Esophagus (tissue), 2 donors: ENCODE data around the gene PPP1R18. TPM values are rescaled to one million over a fixed set of nuclear protein-coding genes. Genes with fewer than 3 reads are reported as not detected.

Experiments
- H3K27ac ChIP-seq, 2 donors: one replicate each; pipeline ENCODE4 v1.5.1; 2013; ENCODE audit warnings: low read depth in 2 of 2, mild to moderate bottlenecking in 2 of 2, inconsistent platforms in 1 of 2, low read length in 1 of 2, moderate library complexity in 1 of 2
- H3K27me3 ChIP-seq, 2 donors: one replicate each; pipeline ENCODE4 v1.6.1; 2013; ENCODE audit warnings: low read length in 2 of 2, control low read depth in 1 of 2, mild to moderate bottlenecking in 1 of 2; ENCODE audit not compliant: insufficient read depth in 2 of 2, control insufficient read depth in 1 of 2
- H3K36me3 ChIP-seq, 2 donors: one replicate each; pipeline ENCODE4 v1.6.1; 2013; ENCODE audit warnings: low read length in 1 of 2; ENCODE audit not compliant: control insufficient read depth in 2 of 2, insufficient read depth in 2 of 2
- H3K4me1 ChIP-seq, 2 donors: one replicate each; pipeline ENCODE4 v1.6.1; 2013; ENCODE audit warnings: low read length in 1 of 2; ENCODE audit not compliant: control insufficient read depth in 2 of 2, insufficient read depth in 2 of 2
- H3K4me3 ChIP-seq, 2 donors: one replicate each; pipeline ENCODE4 v1.5.1; 2013; ENCODE audit warnings: low read length in 2 of 2, mild to moderate bottlenecking in 2 of 2, low read depth in 1 of 2, moderate library complexity in 1 of 2
- H3K9me3 ChIP-seq, 2 donors: one replicate each; pipeline ENCODE4 v1.6.1; 2013; ENCODE audit warnings: mild to moderate bottlenecking in 2 of 2, low read depth in 1 of 2, low read length in 1 of 2, moderate library complexity in 1 of 2; ENCODE audit not compliant: control insufficient read depth in 2 of 2, insufficient read depth in 1 of 2
- WGBS, 2 donors: extraction: QIAGEN DNeasy Blood & Tissue Kit; methylation state at CpG; one replicate each; pipeline ENCODE4 v1.1.7; 2013; 5-methylcytosine and 5-hydroxymethylcytosine counted together
- polyA plus RNA-seq, 2 donors: library from polyadenylated mRNA; stranded (reverse); fragments of 200-250 nt; gene quantifications; one replicate each; pipeline ENCODE4 v1.2.3, GENCODE V29; 2013
- donor health status: healthy with polysubstance abuse.
- donor health status: Bipolar disorder and iron deficiency.

Gene PPP1R18
- polyA plus RNA-seq, 2 donors, result 22.1 to 22.4 TPM

DNA sequence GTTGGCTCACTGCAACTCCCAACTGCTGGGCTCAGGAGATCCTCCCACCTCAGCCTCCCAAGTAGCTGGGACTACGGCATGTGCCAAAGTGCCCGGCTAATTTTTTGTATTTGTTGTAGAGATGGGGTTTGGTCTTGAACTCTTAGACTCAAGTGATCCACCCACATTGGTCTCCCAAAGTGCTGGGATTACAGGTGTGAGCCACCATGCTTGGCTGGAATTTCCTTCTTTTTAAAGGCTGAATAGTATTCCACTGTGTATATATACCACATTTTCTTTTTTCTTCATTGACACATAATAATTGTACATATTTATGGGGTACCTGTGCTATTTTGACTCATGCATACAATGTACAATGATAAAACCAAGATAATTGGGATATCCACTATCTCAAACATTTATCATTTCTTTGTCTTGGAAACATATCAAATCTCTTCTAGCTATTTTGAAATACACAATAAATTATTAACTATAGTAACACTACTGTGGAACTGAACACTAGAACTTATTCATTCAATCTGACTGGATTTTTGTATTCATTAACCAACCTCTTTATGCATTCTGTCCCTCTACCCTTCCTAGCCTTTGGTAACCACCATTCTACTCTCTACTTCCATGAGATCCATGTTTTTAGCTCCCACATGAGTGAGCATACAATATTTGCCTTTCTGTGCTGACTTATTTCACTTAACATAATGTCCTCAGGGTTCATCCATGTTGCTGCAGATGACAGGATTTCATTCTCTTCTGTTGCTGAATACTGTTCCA, 22.8 kb upstream of the PPP1R18 start:
- no peak overlapping the region for H3K27ac ChIP-seq
- no peaks in the 10 kb centered on the region for H3K9me3 ChIP-seq
- H3K36me3 ChIP-seq, result peaks cover 2 to 7% of the 10 kb centered on the region in 2 donors
- no peaks in the 10 kb centered on the region for H3K4me1 ChIP-seq
- H3K4me3 ChIP-seq, result no peak overlapping the region
- 99 to 100% methylated on average over 2 of the region's 2 CpGs for WGBS, 2 donors
- H3K27me3 ChIP-seq, result no peaks in the 10 kb centered on the region

DNA sequence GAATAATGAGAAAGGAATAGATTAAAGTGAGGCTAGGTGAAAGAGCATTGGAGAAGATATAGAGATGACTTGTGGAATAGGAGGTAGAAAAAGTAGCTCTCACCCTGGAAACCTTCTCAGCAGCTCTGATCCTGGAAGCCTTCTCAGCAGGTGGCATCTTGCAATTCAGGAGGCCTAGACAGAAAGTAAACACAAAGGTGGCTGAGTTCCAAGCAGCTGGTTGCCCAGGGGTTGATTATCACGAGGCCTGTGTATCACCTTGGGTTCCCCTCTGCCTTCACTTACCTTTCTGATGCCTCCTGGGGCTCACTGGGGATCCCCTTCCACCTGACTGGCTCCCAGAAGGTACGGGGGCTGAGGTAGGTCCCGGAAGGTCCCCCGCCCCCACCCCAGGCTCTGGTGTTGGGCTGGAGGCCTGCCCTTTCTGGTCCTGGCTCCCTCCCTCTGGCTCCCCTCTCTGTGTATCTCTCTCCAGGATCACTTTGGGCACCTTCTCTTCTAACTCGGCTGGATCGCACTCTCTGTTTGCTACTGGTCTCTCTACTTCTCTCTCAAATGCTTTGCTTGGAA, 20.9 kb upstream of the PPP1R18 start:
- no peaks in the 10 kb centered on the region for H3K4me1 ChIP-seq
- H3K9me3 ChIP-seq, result no peaks in the 10 kb centered on the region
- 63 to 73% methylated on average over 6 of the region's 6 CpGs for WGBS, 2 donors
- peaks cover 3 to 8% of the 10 kb centered on the region in 2 donors for H3K36me3 ChIP-seq
- no peaks in the 10 kb centered on the region for H3K27me3 ChIP-seq
- H3K4me3 ChIP-seq, result no peak overlapping the region
- H3K27ac ChIP-seq, result no peak overlapping the region

DNA sequence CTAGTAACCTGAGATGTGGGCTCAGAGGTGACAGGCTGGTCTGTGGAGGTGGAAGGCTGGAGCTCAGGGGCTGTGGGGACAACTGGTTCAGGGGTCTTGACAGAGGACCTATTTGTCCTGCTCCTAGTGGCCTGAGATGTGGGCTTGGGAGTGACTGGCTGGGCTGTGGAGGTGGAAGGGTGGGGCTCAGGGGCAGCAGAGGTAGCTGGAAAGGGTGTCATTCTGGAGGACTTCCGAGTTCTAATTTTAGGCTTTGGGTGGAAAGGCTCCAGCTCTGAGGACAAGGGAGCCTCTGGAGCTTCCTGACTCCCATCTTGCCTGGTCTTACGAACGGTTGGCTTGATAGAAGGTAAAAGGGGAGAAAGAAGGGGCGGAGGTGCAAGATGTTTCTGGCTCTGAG, 19.2 kb upstream of the PPP1R18 start:
- Histone ChIP-seq H3K4me3 (no peak overlapping the region), H3K36me3 (peaks cover 0 to 8% of the 10 kb centered on the region in 2 donors), H3K9me3 (no peaks in the 10 kb centered on the region), H3K4me1 (no peaks in the 10 kb centered on the region), H3K27me3 (no peaks in the 10 kb centered on the region), H3K27ac (no peak overlapping the region)
- WGBS, 2 donors, result 93 to 96% methylated on average over 4 of the region's 4 CpGs

DNA sequence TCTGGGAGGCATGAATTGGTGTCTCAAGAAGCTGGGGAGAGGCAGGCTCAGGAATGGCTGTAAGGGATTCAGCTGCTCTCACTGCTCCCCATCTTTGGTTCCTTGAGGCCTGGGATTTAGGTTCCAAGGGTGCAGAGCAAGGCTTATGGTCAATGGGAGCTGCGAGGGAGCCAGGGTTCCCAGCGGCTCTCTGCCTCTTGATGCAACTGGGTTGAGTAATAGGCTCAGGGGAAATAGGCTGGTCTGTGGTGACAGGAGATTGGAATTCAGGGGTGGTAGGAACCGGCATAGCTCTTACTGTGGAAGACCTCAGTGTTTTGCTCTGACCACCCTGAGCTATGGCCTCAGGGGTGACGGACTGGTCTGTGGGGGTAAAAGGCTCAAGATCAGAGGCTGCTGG, 17.4 kb upstream of the PPP1R18 start:
- 96% methylated on average over 4 of the region's 4 CpGs for WGBS, 2 donors
- H3K36me3 ChIP-seq, result peaks cover 0 to 8% of the 10 kb centered on the region in 2 donors
- no peaks in the 10 kb centered on the region for H3K27me3 ChIP-seq

DNA sequence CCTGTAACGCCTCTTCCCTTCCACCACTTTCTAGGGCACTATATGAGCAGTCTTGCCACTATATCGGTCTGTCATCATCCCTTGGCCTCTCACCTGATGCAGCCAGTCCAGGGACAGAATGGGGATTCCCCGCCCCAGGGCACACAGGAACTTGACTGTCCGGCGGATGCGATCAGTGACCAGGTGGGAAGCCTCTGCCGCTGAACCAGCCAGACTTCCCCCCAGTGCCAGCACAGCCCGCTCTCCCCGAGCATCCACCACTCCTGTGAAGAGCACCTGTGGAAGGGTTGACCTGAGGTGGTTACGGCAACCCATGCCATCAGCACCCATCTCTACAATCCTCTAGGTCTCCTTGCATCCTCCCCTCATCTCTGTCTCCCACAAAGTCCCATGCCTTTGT, 16.6 kb upstream of the PPP1R18 start:
- no peak overlapping the region for H3K27ac ChIP-seq
- H3K27me3 ChIP-seq, result no peaks in the 10 kb centered on the region
- no peaks in the 10 kb centered on the region for H3K4me1 ChIP-seq
- peaks cover 0 to 8% of the 10 kb centered on the region in 2 donors for H3K36me3 ChIP-seq
- H3K9me3 ChIP-seq, result no peaks in the 10 kb centered on the region
- 95 to 97% methylated on average over 10 of the region's 10 CpGs for WGBS, 2 donors
- H3K4me3 ChIP-seq, result no peak overlapping the region

More for the DNA sequence above, 17.4 kb upstream of the PPP1R18 start:
- H3K4me3 ChIP-seq, result no peak overlapping the region
- no peaks in the 10 kb centered on the region for H3K4me1 ChIP-seq
- no peaks in the 10 kb centered on the region for H3K9me3 ChIP-seq
- H3K27ac ChIP-seq, result no peak overlapping the region

DNA sequence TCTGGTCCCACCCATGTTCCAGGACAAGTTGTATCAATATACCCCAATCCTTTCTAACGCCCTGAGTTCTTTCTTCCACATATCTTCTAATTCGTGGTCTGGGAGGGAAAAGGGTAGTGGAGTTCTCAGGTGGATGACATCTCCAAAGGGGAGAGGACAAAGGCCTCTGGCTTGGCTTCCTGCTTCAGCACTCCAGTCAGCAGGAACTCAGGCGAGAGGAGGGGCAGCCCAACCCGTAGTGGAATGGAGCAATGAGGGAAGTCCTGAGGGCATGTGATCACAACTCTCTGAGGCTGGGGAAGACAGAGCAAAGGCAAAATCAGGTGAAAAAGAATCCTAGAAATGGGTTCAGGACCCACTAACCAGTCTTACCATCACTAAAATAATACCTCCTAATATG, 13.9 kb upstream of the PPP1R18 start:
- Histone ChIP-seq H3K9me3 (no peaks in the 10 kb centered on the region), H3K36me3 (peaks cover 0 to 6% of the 10 kb centered on the region in 2 donors), H3K27me3 (no peaks in the 10 kb centered on the region), H3K27ac (no peak overlapping the region), H3K4me3 (no peak overlapping the region), H3K4me1 (no peaks in the 10 kb centered on the region)
- WGBS, 2 donors, result 64 to 65% methylated on average over 4 of the region's 4 CpGs

DNA sequence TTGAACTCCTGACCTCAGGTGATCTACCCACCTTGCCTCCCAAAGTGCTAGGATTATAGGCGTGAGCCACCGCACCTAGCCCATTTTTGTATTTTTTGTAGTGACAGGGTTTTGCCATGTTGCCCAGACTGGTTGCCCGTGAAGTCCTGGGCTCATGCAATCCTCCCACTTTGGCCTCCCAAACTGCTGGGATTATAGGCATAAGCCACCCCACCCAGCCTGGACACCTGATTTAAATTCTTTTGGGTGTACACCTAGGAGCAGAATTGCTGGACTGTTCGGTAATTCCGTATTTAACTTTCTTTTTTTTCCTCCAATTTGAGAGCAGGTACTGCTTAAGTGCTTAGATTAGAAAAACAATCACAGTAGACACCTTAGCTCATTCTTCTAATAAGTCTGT, 10.0 kb upstream of the PPP1R18 start:
- Histone ChIP-seq H3K4me1 (no peaks in the 10 kb centered on the region), H3K36me3 (no peaks in the 10 kb centered on the region), H3K27ac (no peak overlapping the region), H3K27me3 (no peaks in the 10 kb centered on the region), H3K9me3 (no peaks in the 10 kb centered on the region), H3K4me3 (no peak overlapping the region)
- 89 to 94% methylated on average over 5 of the region's 5 CpGs for WGBS, 2 donors

DNA sequence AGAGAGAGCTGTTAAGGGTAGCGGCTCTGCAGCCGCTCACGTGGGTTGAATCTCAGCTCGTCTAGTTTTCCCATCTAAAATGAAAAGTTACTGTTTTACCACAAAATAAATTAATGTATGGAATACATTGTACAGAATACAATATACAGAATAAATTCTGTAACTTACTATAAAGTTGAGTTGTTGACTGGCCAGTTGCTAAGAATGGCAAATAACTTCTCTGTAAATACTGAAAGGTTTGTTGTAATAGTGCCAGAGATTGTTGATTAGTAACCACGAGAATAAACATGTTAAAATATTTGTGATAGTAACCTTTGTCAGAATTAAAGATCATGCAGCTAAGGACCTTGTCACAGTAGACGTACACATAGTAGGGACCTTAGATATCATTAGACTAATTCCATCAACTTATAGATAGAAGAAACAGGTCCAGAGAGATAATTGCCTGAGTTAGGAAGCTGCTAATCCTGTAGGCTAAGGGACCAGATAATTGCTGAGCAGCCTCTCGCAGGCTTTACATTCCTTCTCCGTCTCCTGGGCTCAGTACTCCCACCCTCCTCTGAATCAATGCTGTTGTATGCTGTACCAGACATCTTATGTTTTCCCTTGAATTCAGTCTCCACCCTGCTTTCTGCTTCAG, 4.9 kb upstream of the PPP1R18 start:
- H3K36me3 ChIP-seq, result no peaks in the 10 kb centered on the region
- no peaks in the 10 kb centered on the region for H3K27me3 ChIP-seq
- peak overlapping the region in 1 of 2 donors; percentile 75 for H3K4me3 ChIP-seq
- peak overlapping the region; percentile 63 to 96 for H3K27ac ChIP-seq
- 16 to 18% methylated on average over 8 of the region's 8 CpGs for WGBS, 2 donors
- H3K9me3 ChIP-seq, result no peaks in the 10 kb centered on the region
- peaks cover 2 to 11% of the 10 kb centered on the region in 2 donors for H3K4me1 ChIP-seq

DNA sequence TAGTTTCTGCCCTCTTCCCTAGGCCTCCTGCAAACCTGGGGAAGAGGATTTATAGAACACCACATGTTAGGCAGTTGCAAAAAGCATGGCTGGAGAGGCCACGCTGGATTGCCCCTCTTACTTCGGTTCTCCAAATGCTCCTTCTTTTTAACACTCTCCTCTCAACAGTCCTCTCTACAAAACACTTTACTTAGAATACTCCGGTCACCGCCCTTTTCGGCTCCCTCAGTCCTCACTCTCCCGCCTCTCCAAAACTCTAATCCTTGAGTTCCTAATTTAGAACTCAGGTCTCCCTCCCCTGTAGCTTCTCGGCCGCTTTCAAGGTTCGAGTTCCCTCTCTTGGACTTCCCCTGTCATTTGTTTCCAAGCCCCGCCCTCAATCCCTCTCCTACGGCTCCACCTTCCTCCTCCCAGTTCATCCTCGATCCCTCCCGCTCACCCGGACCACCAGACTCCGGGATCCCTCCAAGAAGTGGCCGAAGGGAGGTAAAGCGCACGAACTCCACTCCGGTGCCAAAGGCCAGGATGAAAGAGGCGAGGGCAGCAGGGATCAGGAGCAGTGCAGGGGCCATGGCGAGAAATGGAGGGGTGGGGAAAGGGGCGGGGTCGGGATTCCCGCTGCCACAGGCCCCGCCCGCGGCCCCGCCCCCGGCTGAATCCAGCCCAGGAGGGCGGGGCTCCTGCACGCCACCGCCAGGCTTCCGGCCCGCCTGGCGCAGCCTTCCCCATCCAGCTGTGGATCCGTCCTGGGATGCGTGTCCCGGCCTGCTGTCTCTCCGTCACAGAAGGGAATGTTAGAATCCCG, 4.2 kb upstream of the PPP1R18 start, which contains the start of gene NRM:
Gene NRM (minus strand): TSS at position 582 of the 805 bp plus-strand sequence. CDS start 10 bp downstream, at position 572.
- peaks cover 2 to 11% of the 10 kb centered on the region in 2 donors for H3K4me1 ChIP-seq
- WGBS, 2 donors, result 1% methylated on average over 36 to 40 of the region's 40 CpGs
- peak within 1 kb of the TSS; percentile 75 to 85 for H3K4me3 ChIP-seq
- no peaks in the 10 kb centered on the region for H3K27me3 ChIP-seq
- peak within 1 kb of the TSS; percentile 95 to 96 for H3K27ac ChIP-seq
- H3K9me3 ChIP-seq, result no peaks in the 10 kb centered on the region
- H3K36me3 ChIP-seq, result no peaks in the 10 kb centered on the region
